HG03108 (cell line): ENCODE measurements around the gene PARP1.

ENCODE experiments used
- ATAC-seq: cut with Tn5 transposase; IDR thresholded peaks from one replicate; pipeline ENCODE4 v1.9.1; 2021; ENCODE audit warnings: moderate library complexity; ENCODE audit not compliant: unreplicated experiment

PARP1 gene

GRCh38 chr1:226314055-226314454 lies 93.8 kb downstream of the PARP1 start:
- ATAC-seq = no peak

DNA sequence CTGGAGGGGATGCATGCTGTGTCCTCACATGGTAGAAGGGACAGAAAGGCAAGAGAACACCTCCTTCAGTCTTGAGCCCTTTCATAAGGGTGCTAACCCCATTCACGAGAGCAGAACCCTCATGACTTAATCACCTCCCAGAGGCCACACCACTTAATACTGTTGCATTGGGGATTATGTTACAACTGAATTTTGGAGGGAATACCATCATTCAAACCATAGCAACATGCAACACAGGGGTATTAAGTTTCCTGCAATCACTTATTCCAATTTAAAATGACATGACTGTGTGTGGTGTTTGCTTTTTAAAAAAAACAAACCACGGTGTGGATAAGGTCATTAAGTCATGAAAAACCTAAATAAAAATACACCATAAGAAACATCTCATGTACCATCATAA lies 95.8 kb downstream of the PARP1 start:
- ATAC-seq = no peak

DNA sequence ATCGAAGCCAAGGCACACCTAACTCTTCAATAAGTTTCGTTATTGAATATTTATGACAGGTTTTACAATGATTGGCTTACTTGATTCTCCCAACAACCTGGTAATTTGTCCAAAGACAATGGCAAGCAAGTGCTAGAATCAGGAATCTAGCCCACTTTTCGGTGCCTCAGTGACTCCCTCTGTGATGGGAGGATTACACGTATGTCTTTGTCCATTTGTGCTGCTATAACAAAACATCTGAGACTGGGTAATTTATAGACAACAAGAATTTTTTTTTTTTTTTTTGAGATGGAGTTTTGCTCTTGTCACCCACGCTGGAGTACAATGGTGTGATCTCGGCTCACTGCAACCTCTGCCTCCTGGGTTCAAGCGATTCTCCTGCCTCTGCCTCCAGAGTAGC lies 96.5 kb downstream of the PARP1 start:
- no peak for ATAC-seq
